Common myeloid progenitor, CD34-positive (primary cell): ENCODE results near the gene TWIST2.

Experiments used
- CTCF ChIA-PET: fragments of 350-600 bp; sonication (Branson Sonifier 250); formaldehyde crosslinking; loops from one replicate; lab custom pipeline; 2021; ENCODE audit warnings: antibody characterized with exemption; lab: Charles Lee
- POLR2A ChIA-PET: fragments of 350-600 bp; sonication (Branson Sonifier 250); formaldehyde crosslinking; loops from one replicate; lab custom pipeline; 2021; ENCODE audit warnings: antibody characterized with exemption; lab: Charles Lee
- DNase-seq, 3 donors: peaks; one replicate each; pipeline versions ENCODE4 v3.0.0 to v3.0.0-alpha.2; 2013
- H3K27ac ChIP-seq, 2 experiments: 1 replicate in 1 of 2; 2 replicates in 1 of 2; pipeline ENCODE4 v1.7.0; 2013; ENCODE audit warnings: inconsistent platforms in 2 of 2, low read length in 2 of 2, mild to moderate bottlenecking in 2 of 2, low read depth in 1 of 2, moderate library complexity in 1 of 2; ENCODE audit not compliant: severe bottlenecking in 2 of 2, insufficient read depth in 1 of 2, poor library complexity in 1 of 2
- H3K27me3 ChIP-seq, 5 experiments: replicated peaks in 2 of 5; 1 replicate in 3 of 5; 2 replicates in 2 of 5; pipeline versions ENCODE4 v1.6.1 to v1.7.0; 2013; ENCODE audit warnings: low read length in 4 of 5, mild to moderate bottlenecking in 2 of 5, moderate library complexity in 2 of 5, inconsistent platforms in 1 of 5; ENCODE audit not compliant: insufficient read depth in 5 of 5, control insufficient read depth in 4 of 5
- H3K36me3 ChIP-seq, 4 experiments: 1 replicate in 2 of 4; 2 replicates in 2 of 4; pipeline versions ENCODE4 v1.6.1 to v1.7.0; 2013; ENCODE audit warnings: low read length in 3 of 4, control low read depth in 1 of 4, mild to moderate bottlenecking in 1 of 4; ENCODE audit not compliant: control insufficient read depth in 4 of 4, insufficient read depth in 4 of 4
- H3K4me1 ChIP-seq, 4 experiments: 1 replicate in 3 of 4; 2 replicates in 1 of 4; pipeline versions ENCODE4 v1.6.1 to v1.7.1; 2013; ENCODE audit warnings: low read length in 3 of 4, mild to moderate bottlenecking in 3 of 4, control low read depth in 1 of 4, inconsistent platforms in 1 of 4, moderate library complexity in 1 of 4; ENCODE audit not compliant: control insufficient read depth in 4 of 4, insufficient read depth in 4 of 4; ENCODE audit errors: control extremely low read depth in 1 of 4
- H3K4me3 ChIP-seq, 7 experiments: 1 replicate in 4 of 7; 2 replicates in 3 of 7; pipeline versions ENCODE4 v1.5.1 to v1.7.0; 2013; ENCODE audit warnings: mild to moderate bottlenecking in 7 of 7, low read length in 6 of 7, moderate library complexity in 6 of 7, inconsistent platforms in 2 of 7, low read depth in 2 of 7, control low read depth in 1 of 7; ENCODE audit not compliant: insufficient read depth in 4 of 7, control insufficient read depth in 1 of 7; ENCODE audit errors: extremely low read depth in 1 of 7
- H3K9me3 ChIP-seq, 5 experiments: 1 replicate in 4 of 5; 2 replicates in 1 of 5; pipeline versions ENCODE4 v1.6.1 to v1.7.1; 2013; ENCODE audit warnings: low read length in 4 of 5, mild to moderate bottlenecking in 2 of 5, inconsistent platforms in 1 of 5, low read depth in 1 of 5, moderate library complexity in 1 of 5; ENCODE audit not compliant: control insufficient read depth in 4 of 5, insufficient read depth in 2 of 5; ENCODE audit errors: control extremely low read depth in 1 of 5
- WGBS: methylation state at CpG from one replicate; pipeline ENCODE4 v1.1.5; 2013; ENCODE audit not compliant: insufficient coverage; 5-methylcytosine and 5-hydroxymethylcytosine counted together

The TWIST2 gene

GRCh38 chr2:238940806-238941205 lies 92.9 kb downstream of the TWIST2 start:
- ChIA-PET CTCF (no interaction called here), POLR2A (no interaction called here)
- Histone ChIP-seq H3K4me1 (no peaks in the 10 kb centered on the region), H3K9me3 (no peaks in the 10 kb centered on the region), H3K4me3 (no peak overlapping the region), H3K27me3 (peaks cover 0 to 12% (median 0%) of the 10 kb centered on the region in 5 experiments), H3K27ac (no peak overlapping the region), H3K36me3 (no peaks in the 10 kb centered on the region)
- DNase-seq: no peak
- 95% methylated on average over 8 of the region's 8 CpGs for WGBS

GRCh38 chr2:238941262-238941792 lies 93.4 kb downstream of the TWIST2 start:
- no peaks in the 10 kb centered on the region for H3K4me1 ChIP-seq
- CTCF ChIA-PET: no interaction called here

GRCh38 chr2:238942080-238942725 lies 94.3 kb downstream of the TWIST2 start:
- ChIA-PET CTCF (no interaction called here), POLR2A (no interaction called here)
- DNase-seq: no peak
- Histone ChIP-seq H3K9me3 (no peaks in the 10 kb centered on the region), H3K4me3 (no peak overlapping the region), H3K36me3 (no peaks in the 10 kb centered on the region), H3K27ac (no peak overlapping the region), H3K27me3 (peaks cover 0 to 12% (median 0%) of the 10 kb centered on the region in 5 experiments), H3K4me1 (no peaks in the 10 kb centered on the region)
- 97% methylated on average over 12 of the region's 19 CpGs for WGBS

More at GRCh38 chr2:238941262-238941792, 93.4 kb downstream of the TWIST2 start:
- no peaks in the 10 kb centered on the region for H3K36me3 ChIP-seq
- no peak overlapping the region for H3K4me3 ChIP-seq
- H3K27ac ChIP-seq: no peak overlapping the region
- H3K9me3 ChIP-seq: no peaks in the 10 kb centered on the region
- no peak for DNase-seq
- peaks cover 0 to 12% (median 0%) of the 10 kb centered on the region in 5 experiments for H3K27me3 ChIP-seq
- WGBS: 71% methylated on average over 6 of the region's 7 CpGs
- POLR2A ChIA-PET: no interaction called here

GRCh38 chr2:238942726-238943300 lies 94.9 kb downstream of the TWIST2 start:
- ChIA-PET CTCF (no interaction called here), POLR2A (no interaction called here)
- Histone ChIP-seq H3K27ac (no peak overlapping the region), H3K4me3 (no peak overlapping the region), H3K4me1 (peaks cover 0 to 1% (median 0%) of the 10 kb centered on the region in 4 experiments), H3K9me3 (no peaks in the 10 kb centered on the region), H3K27me3 (peaks cover 0 to 11% (median 0%) of the 10 kb centered on the region in 5 experiments), H3K36me3 (no peaks in the 10 kb centered on the region)
- WGBS: 56% methylated on average over 13 of the region's 13 CpGs
- no peak for DNase-seq

- Histone ChIP-seq H3K4me3 (no peak overlapping the region), H3K36me3 (no peaks in the 10 kb centered on the region), H3K27ac (no peak overlapping the region), H3K9me3 (no peaks in the 10 kb centered on the region), H3K4me1 (peaks cover 0 to 4% (median 0%) of the 10 kb centered on the region in 4 experiments), H3K27me3 (peaks cover 0 to 5% (median 0%) of the 10 kb centered on the region in 5 experiments)
- no peak for DNase-seq
- CTCF ChIA-PET: interaction anchor here (0.6 kb wide), 1 partner anchor 491 kb away, joined by 3 read pairs; no protein-coding TSS in a partner anchor
- POLR2A ChIA-PET: no interaction called here
- WGBS: 86% methylated on average over 12 of the region's 14 CpGs
Measured at GRCh38 chr2:238943338-238944067, 95.6 kb downstream of the TWIST2 start.

- no peaks in the 10 kb centered on the region for H3K9me3 ChIP-seq
- peaks cover 0 to 10% (median 2%) of the 10 kb centered on the region in 5 experiments for H3K27me3 ChIP-seq
- H3K4me1 ChIP-seq: peaks cover 0 to 4% (median 0%) of the 10 kb centered on the region in 4 experiments
- ChIA-PET CTCF (no interaction called here), POLR2A (no interaction called here)
- no peak overlapping the region for H3K4me3 ChIP-seq
- no peaks in the 10 kb centered on the region for H3K36me3 ChIP-seq
- 65% methylated on average over 4 of the region's 5 CpGs for WGBS
- peak in 2 of 3 donors; percentile 12 to 14 for DNase-seq
- H3K27ac ChIP-seq: no peak overlapping the region
Measured at GRCh38 chr2:238945433-238946150, 97.7 kb downstream of the TWIST2 start.
